ENCODE results near the gene ARHGEF12.

GRCh38 chr11:120335908-120336640 is at the start of gene ARHGEF12:
- TF ChIP-seq, protein P1, sequence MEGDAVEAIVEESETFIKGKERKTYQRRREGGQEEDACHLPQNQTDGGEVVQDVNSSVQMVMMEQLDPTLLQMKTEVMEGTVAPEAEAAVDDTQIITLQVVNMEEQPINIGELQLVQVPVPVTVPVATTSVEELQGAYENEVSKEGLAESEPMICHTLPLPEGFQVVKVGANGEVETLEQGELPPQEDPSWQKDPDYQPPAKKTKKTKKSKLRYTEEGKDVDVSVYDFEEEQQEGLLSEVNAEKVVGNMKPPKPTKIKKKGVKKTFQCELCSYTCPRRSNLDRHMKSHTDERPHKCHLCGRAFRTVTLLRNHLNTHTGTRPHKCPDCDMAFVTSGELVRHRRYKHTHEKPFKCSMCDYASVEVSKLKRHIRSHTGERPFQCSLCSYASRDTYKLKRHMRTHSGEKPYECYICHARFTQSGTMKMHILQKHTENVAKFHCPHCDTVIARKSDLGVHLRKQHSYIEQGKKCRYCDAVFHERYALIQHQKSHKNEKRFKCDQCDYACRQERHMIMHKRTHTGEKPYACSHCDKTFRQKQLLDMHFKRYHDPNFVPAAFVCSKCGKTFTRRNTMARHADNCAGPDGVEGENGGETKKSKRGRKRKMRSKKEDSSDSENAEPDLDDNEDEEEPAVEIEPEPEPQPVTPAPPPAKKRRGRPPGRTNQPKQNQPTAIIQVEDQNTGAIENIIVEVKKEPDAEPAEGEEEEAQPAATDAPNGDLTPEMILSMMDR (IDR thresholded peaks at IDR 0.05 in 4 of 5, conservative IDR thresholded peaks at IDR 0.05 in 1 of 5): peak in 2 of 5 experiments; percentile 8 to 40
- peak; percentile 95 to 97 for TF ChIP-seq POLR2A (IDR thresholded peaks at IDR 0.05)
